ENCODE data around the gene TMEM208. TPM values are rescaled to one million over a fixed set of nuclear protein-coding genes. Genes with fewer than 3 reads are reported as not detected.
A peak's percentile ranks its signal among the peaks of the same experiment; 100 is the strongest.

The TMEM208 gene
- total RNA-seq, 4 donors from 2014 or later, result 10.2 to 57.9 (median 27.3) TPM

DNA sequence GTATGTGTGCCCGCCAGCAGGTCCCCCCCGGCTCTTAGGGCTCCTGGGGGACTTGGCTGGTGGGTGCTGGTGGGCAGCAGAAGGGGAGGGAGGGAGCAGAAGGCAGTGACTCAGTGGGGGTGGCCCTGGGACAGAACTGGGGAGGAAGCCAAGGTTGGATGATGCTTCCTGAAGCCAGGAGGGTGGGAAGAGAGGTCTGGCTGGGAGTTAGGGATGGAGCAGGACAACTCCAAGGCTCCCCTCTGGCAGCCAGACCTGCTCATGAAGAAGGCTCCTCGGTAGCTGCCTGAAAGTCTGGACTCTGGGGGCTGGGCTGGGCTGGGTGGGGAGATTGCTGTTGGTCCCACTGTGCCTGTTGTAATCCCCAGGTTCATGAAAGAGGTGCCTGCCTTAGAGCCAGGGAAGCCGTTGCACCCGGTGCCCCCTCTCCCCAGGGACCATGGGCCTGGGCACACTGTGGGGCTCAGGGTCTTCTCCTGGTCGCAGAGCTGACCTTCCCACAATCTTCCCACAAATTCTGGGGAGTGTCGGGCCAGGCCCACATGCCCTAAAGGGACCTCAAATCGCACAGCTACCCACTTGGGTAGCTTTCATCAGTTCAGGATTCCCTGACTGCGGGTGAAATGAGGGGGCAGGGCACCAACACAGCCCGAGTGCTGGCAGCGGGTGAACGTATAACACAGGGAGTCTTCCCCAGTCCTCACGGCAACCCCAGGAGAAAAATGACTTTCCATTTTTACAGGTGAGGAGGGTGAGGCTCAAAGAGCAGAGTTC lies 51.3 kb downstream of the TMEM208 start:
- no peak for DNase-seq
- no peak for TF ChIP-seq POLR2A (IDR thresholded peaks at IDR 0.05)
- peak in 1 of 4 experiments; percentile 15 for TF ChIP-seq CTCF (IDR thresholded peaks at IDR 0.05)
- H3K36me3 ChIP-seq, result no peaks in the 10 kb centered on the region
- no peaks in the 10 kb centered on the region for H3K9me3 ChIP-seq
- intact Hi-C loops (cut with DNase I; ENCODE audit: low total_unique reads), result no loop called here
- peak overlapping the region; percentile 22 to 53 for H3K4me3 ChIP-seq
- peaks cover 0 to 5% of the 10 kb centered on the region in 2 donors for H3K4me1 ChIP-seq
- no peaks in the 10 kb centered on the region for H3K27me3 ChIP-seq
- peak overlapping the region; percentile 53 to 75 for H3K27ac ChIP-seq

MicroRNAs encoded within 50 kb of the gene (microRNA counts, 767-probe panel; counts per million panel counts)
- microRNA hsa-miR-328, result 0 counts per million in 2 donors

Small RNA genes within 50 kb of the gene (microRNA-seq; reads per million reads assigned to microRNA genes)
- 419 reads per million, percentile 72 among the genes with 10 or more reads in this experiment for gene MIR328 (ENCODE audit: borderline microRNAs expressed, borderline replicate concordance)

Small RNA genes within 50 kb of the gene (small RNA-seq; reads per million reads assigned to genes)
- gene MIR328, result 3.4 reads per million, percentile 83 among the genes with 10 or more reads in this experiment

Other genes with a start within 250 kb of the TMEM208 start
- gene CES4A, start 238.5 kb upstream of the TMEM208 start, total RNA-seq, result 1 to 10 TPM in 3 of 4 donors, under 1 TPM in 1; 0.29 to 9.6 (median 5.4) TPM
- gene CBFB, start 198.0 kb upstream of the TMEM208 start, total RNA-seq, result 100 to 1,000 TPM in 1 of 4 donors, 10 to 100 TPM in 3; 42.1 to 108 (median 75.9) TPM
- 10 to 100 TPM; 12.3 to 27.1 (median 21.1) TPM for gene PHAF1, start 117.2 kb upstream of the TMEM208 start, total RNA-seq
- gene B3GNT9, start 76.1 kb upstream of the TMEM208 start, total RNA-seq, result 10 to 100 TPM in 3 of 4 donors, 1 to 10 TPM in 1; 2.4 to 40.1 (median 15.1) TPM
- 10 to 100 TPM in 2 of 4 donors, 1 to 10 TPM in 2; 2.6 to 21.0 (median 10.6) TPM for gene TRADD, start 67.2 kb upstream of the TMEM208 start, total RNA-seq
- gene FBXL8, start 67.2 kb upstream of the TMEM208 start, total RNA-seq, result 10 to 100 TPM in 2 of 4 donors, 1 to 10 TPM in 1, not detected in 1; 2.6 to 47.4 (median 14.1) TPM
- 10 to 100 TPM in 3 of 4 donors, not detected in 1; 11.3 to 51.9 (median 42.3) TPM for gene HSF4, start 62.4 kb upstream of the TMEM208 start, total RNA-seq
- 10 to 100 TPM in 2 of 4 donors, 1 to 10 TPM in 2; 3.3 to 29.7 (median 17.0) TPM for gene NOL3, start 56.6 kb upstream of the TMEM208 start, total RNA-seq
- gene MATCAP1, start 43.2 kb upstream of the TMEM208 start, total RNA-seq, result 10 to 100 TPM; 10.9 to 35.4 (median 20.5) TPM
- 1 to 10 TPM in 3 of 4 donors, under 1 TPM in 1; 0.29 to 5.1 (median 1.8) TPM for gene EXOC3L1, start 37.0 kb upstream of the TMEM208 start, total RNA-seq
- 100 to 1,000 TPM in 1 of 4 donors, 10 to 100 TPM in 3; 49.2 to 294 (median 77.1) TPM for gene E2F4, start 35.0 kb upstream of the TMEM208 start, total RNA-seq
- 1 to 10 TPM in 2 of 4 donors, not detected in 2; 1.6 to 5.4 TPM for gene ELMO3, start 28.0 kb upstream of the TMEM208 start, total RNA-seq
- 10 to 100 TPM in 3 of 4 donors, 1 to 10 TPM in 1; 2.3 to 37.6 (median 11.8) TPM for gene FHOD1, start 20.4 kb downstream of the TMEM208 start, total RNA-seq
- gene SLC9A5, start 21.8 kb downstream of the TMEM208 start, total RNA-seq, result 1 to 10 TPM in 2 of 4 donors, under 1 TPM in 1, not detected in 1; 0.55 to 1.9 (median 1.3) TPM
- 10 to 100 TPM in 2 of 4 donors, 1 to 10 TPM in 2; 6.8 to 45.3 (median 17.1) TPM for gene PLEKHG4, start 52.4 kb downstream of the TMEM208 start, total RNA-seq
- gene KCTD19, start 99.6 kb downstream of the TMEM208 start, total RNA-seq, result 1 to 10 TPM in 1 of 4 donors, under 1 TPM in 2, not detected in 1; 0.51 to 1.0 (median 0.55) TPM
- 1 to 10 TPM in 1 of 4 donors, under 1 TPM in 1, not detected in 2; 0.46 to 2.8 TPM for gene LRRC36, start 99.7 kb downstream of the TMEM208 start, total RNA-seq
- 10 to 100 TPM; 13.4 to 26.6 (median 16.2) TPM for gene TPPP3, start 166.4 kb downstream of the TMEM208 start, total RNA-seq
- 10 to 100 TPM; 14.7 to 30.6 (median 25.6) TPM for gene ZDHHC1, start 189.3 kb downstream of the TMEM208 start, total RNA-seq
- 10 to 100 TPM in 2 of 4 donors, 1 to 10 TPM in 2; 1.2 to 82.1 (median 9.7) TPM for gene HSD11B2, start 204.0 kb downstream of the TMEM208 start, total RNA-seq